ENCODE measurements around the gene STXBP5. TPM values are rescaled to one million over a fixed set of nuclear protein-coding genes. Genes with fewer than 3 reads are reported as not detected.

Gene STXBP5
- total RNA-seq, 1 donor from 2014 or later = 10.7 TPM

- Mint-ChIP-seq H3K4me3 (no peak overlapping the region), H3K9me3 (no peaks in the 10 kb centered on the region), H3K4me1 (no peaks in the 10 kb centered on the region), H3K27me3 (ENCODE audit: low read depth) (no peaks in the 10 kb centered on the region), H3K36me3 (ENCODE audit: low read depth) (no peaks in the 10 kb centered on the region), H3K27ac (ENCODE audit: unreplicated experiment) (no peak overlapping the region)
- no peak for DNase-seq (ENCODE audit: low read depth, low spot score)
- no peak for TF ChIP-seq CTCF (conservative IDR thresholded peaks at IDR 0.05)
Measured at GRCh38 chr6:147158881-147159280, 45.3 kb upstream of the STXBP5 start.

- no peak for DNase-seq (ENCODE audit: low read depth, low spot score)
- H3K27ac Mint-ChIP-seq (ENCODE audit: unreplicated experiment) = no peak overlapping the region
- H3K27me3 Mint-ChIP-seq (ENCODE audit: low read depth) = no peaks in the 10 kb centered on the region
- H3K9me3 Mint-ChIP-seq = no peaks in the 10 kb centered on the region
- H3K4me1 Mint-ChIP-seq = no peaks in the 10 kb centered on the region
- H3K36me3 Mint-ChIP-seq (ENCODE audit: low read depth) = no peaks in the 10 kb centered on the region
- no peak for TF ChIP-seq CTCF (conservative IDR thresholded peaks at IDR 0.05)
- no peak overlapping the region for H3K4me3 Mint-ChIP-seq
Measured at GRCh38 chr6:147159536-147160374, 44.5 kb upstream of the STXBP5 start.

- Mint-ChIP-seq H3K27ac (ENCODE audit: unreplicated experiment) (no peak overlapping the region), H3K36me3 (ENCODE audit: low read depth) (no peaks in the 10 kb centered on the region), H3K4me3 (no peak overlapping the region), H3K27me3 (ENCODE audit: low read depth) (no peaks in the 10 kb centered on the region), H3K9me3 (no peaks in the 10 kb centered on the region), H3K4me1 (no peaks in the 10 kb centered on the region)
- no peak for DNase-seq (ENCODE audit: low read depth, low spot score)
- TF ChIP-seq CTCF (conservative IDR thresholded peaks at IDR 0.05) = no peak
Measured at GRCh38 chr6:147160593-147160992, 43.6 kb upstream of the STXBP5 start.

- no peak for TF ChIP-seq CTCF (conservative IDR thresholded peaks at IDR 0.05)
- DNase-seq (ENCODE audit: low read depth, low spot score) = no peak
- H3K4me3 Mint-ChIP-seq = no peak overlapping the region
- no peaks in the 10 kb centered on the region for H3K4me1 Mint-ChIP-seq
- H3K27ac Mint-ChIP-seq (ENCODE audit: unreplicated experiment) = no peak overlapping the region
- no peaks in the 10 kb centered on the region for H3K27me3 Mint-ChIP-seq (ENCODE audit: low read depth)
- H3K36me3 Mint-ChIP-seq (ENCODE audit: low read depth) = no peaks in the 10 kb centered on the region
- H3K9me3 Mint-ChIP-seq = no peaks in the 10 kb centered on the region
Measured at GRCh38 chr6:147161253-147161973, 42.8 kb upstream of the STXBP5 start.

- no peaks in the 10 kb centered on the region for H3K36me3 Mint-ChIP-seq (ENCODE audit: low read depth)
- no peaks in the 10 kb centered on the region for H3K27me3 Mint-ChIP-seq (ENCODE audit: low read depth)
- no peaks in the 10 kb centered on the region for H3K9me3 Mint-ChIP-seq
- no peaks in the 10 kb centered on the region for H3K4me1 Mint-ChIP-seq
- DNase-seq (ENCODE audit: low read depth, low spot score) = no peak
- TF ChIP-seq CTCF (conservative IDR thresholded peaks at IDR 0.05) = no peak
- no peak overlapping the region for H3K4me3 Mint-ChIP-seq
- H3K27ac Mint-ChIP-seq (ENCODE audit: unreplicated experiment) = no peak overlapping the region
Measured at GRCh38 chr6:147161974-147162495, 42.2 kb upstream of the STXBP5 start.
